Choroid plexus epithelial cell (primary cell): ENCODE measurements around the gene FAM236B.
"Not testable (repeated sequence)": the region's sequence is repeated elsewhere in the genome, so short reads cannot be mapped to it uniquely, and the experiment has no call there.

Experiments used
- DNase-seq: peaks from one replicate; pipeline ENCODE4 v3.0.0-alpha.2; 2010; ENCODE audit warnings: low read depth
- H3K4me3 ChIP-seq: 2 replicates; pipeline ENCODE4 v1.5.1; 2011; ENCODE audit warnings: low read depth, mild to moderate bottlenecking, control low read depth, low read length, moderate library complexity
- CTCF ChIP-seq: conservative IDR thresholded peaks from 2 replicates; pipeline ENCODE4 v1.5.1; 2011; ENCODE audit warnings: low read depth, mild to moderate bottlenecking, control low read depth, inconsistent platforms, low read length, moderate library complexity

Gene FAM236B

GRCh38 chrX:72782560-72782959, at the start of gene FAM236B:
FAM236B (minus strand) TSS chrX:72782660; CDS start chrX:72782560, 100 bp downstream.
- DNase-seq, H3K4me3 ChIP-seq: not testable (repeated sequence)

DNA sequence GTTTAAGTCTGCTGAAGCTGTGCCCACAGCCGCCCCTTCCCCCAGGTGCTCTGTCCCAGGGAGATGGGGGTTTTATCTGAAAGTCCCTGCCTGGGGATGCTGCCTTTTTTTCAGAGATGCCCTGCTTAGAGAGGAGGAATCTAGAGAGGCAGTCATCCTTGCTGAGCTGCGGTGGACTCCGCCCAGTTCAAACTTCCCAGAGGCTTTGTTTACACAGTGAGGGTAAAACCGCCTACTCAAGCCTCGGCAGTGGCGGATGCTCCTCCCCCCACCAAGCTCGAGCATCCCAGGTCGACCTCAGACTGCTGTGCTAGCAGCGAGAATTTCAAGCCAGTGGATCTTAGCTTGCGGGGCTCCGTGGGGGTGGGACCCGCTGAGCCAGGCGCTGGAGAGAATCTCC, 48.2 kb upstream of the FAM236B start:
- DNase-seq, H3K4me3 ChIP-seq: not testable (repeated sequence)

DNA sequence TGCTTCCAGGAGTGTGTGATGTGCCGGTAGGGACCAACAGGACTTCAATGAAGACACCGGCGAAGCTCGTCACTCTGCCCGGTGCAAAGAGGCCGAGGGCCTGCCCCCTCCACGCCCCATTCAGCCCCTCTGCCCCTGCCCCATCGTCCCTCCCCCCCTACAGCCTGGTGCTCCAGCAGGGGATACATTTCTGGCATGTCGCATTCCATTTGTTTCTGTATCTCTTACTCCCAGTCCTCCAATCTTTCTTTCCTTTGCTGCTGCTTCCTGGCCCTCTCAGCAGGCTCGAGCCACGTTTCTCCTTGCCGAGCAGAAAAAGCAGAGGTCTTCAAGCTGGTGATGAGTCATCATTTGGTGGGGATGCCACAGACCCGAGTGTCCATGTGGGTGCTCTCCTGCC, 25.6 kb upstream of the FAM236B start, which contains the start of gene FAM236D:
Gene FAM236D, minus strand, starts transcription at position 101 of the 400 bp plus-strand sequence. Its CDS starts 100 bp downstream, at position 1.
- DNase-seq, H3K4me3 ChIP-seq: not testable (repeated sequence)

DNA sequence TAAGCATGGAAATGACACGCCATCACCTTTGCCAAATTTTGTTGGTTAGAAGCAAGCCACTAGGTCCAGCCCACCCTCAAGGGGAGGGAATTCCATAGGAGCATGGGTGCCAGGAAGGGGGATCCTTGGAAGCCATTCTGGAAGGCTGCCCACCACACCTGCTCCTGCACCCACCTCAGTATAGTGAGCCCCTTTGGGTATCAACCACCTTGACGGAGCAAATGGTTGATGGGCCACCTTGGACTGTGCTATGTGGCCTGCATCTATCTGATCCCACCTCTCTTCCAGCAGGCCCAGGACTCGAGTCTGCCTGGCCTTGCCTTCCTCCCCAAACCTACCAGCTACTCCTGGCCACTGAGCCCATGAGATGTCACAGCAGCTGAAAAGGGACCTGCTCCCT, 7.9 kb upstream of the FAM236B start:
- not testable (repeated sequence) for H3K4me3 ChIP-seq, DNase-seq

GRCh38 chrX:72788142-72788541, 5.7 kb upstream of the FAM236B start:
- not testable (repeated sequence) for DNase-seq, H3K4me3 ChIP-seq

DNA sequence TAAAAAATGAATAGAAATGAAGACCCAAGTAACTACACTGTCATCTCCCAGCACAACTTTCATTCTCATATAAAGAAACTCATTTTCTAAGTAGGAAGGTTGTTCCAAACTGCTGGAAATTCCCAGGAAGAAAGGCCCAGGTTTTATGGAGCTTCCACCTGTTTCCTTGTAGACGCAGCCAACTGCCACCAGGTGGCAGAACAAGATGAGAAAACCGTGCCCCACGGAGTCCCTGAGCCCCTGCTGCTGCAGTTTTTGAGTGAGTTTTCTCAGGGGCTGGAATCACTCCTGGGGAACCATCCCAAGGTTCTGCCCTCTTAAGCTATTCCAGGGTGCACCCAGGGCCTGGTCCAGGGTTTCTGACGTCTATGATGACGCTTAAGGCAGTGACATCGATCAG, 1.5 kb upstream of the FAM236B start:
- H3K4me3 ChIP-seq: not testable (repeated sequence)

GRCh38 chrX:72783365-72783936, 991 bp upstream of the FAM236B start:
- not testable (repeated sequence) for H3K4me3 ChIP-seq, DNase-seq

More for the DNA sequence above, 1.5 kb upstream of the FAM236B start:
- DNase-seq: not testable (repeated sequence)

GRCh38 chrX:72778146-72778545, 4.3 kb downstream of the FAM236B start:
- not testable (repeated sequence) for H3K4me3 ChIP-seq, DNase-seq

GRCh38 chrX:72777467-72777790, 5.0 kb downstream of the FAM236B start:
- not testable (repeated sequence) for H3K4me3 ChIP-seq, DNase-seq

DNA sequence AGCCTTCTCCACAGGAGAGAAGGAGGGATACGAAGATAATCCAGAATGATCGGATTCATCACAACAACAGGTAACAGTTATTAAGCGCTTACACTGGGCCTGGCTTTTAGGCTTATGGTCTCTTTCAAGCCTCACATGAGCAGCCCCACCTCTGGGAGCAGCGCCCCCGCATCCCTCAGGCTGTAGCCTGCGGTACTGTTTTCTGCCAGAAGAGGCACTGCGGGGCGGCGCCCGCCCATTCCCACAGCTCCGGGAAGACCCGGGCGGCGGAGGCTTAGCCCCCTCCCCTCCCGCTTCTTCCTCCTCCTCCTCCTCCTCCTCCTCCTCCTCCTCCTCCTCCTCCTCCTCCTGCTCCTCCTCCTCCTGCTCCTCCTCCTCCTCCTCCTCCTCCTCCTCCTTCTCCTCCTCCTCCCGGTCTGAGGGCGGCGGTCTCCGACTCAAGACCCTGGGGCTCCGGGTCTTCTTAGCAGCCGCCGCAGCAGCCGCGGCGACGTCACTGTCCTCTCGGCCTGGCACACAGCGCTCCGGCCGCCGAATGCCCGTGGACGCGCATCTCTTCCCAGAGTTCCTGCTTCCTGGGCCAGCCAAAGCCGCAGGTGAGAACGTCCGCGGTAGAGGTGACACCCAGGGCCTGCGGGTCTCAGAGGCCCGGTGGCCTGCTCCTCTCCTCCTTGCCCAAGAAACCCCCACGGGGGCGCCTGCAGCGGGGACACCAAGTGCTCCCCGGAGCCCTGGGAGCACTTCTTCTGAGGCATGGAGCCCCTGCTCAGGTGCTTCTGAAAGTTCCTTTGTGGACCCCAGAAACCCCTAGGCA, 5.6 kb downstream of the FAM236B start, which contains the start of gene DMRTC1B:
Gene DMRTC1B, plus strand, starts transcription at position 238 of the 814 bp plus-strand sequence. CDS start 68,246 bp downstream, outside the sequence.
- H3K4me3 ChIP-seq, DNase-seq: not testable (repeated sequence)

DNA sequence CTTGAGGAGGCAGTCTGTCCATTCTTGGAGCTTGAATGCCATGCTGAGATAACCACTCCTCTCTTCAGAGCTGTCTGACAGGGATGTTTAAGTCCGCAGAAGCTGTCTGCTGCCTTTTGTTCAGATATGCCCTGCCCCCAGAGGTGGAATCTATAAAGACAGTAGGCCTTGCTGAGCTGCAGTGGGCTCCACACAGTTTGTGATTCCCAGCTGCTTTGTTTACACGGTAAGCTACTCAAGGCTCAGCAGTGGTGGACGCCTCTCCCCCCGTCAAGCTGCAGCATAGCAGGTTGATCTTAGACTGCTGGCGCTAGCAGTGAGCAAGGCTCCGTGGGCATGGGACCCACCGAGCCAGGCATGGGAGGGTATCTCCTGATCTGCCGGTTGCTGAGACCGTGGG, 22.0 kb downstream of the FAM236B start:
- not testable (repeated sequence) for DNase-seq, H3K4me3 ChIP-seq

GRCh38 chrX:72748545-72748944, 33.9 kb downstream of the FAM236B start:
- not testable (repeated sequence) for DNase-seq, H3K4me3 ChIP-seq

- DNase-seq, H3K4me3 ChIP-seq: not testable (repeated sequence)
These were observed 36.9 kb downstream of the FAM236B start for GRCh38 chrX:72745546-72745945.

DNA sequence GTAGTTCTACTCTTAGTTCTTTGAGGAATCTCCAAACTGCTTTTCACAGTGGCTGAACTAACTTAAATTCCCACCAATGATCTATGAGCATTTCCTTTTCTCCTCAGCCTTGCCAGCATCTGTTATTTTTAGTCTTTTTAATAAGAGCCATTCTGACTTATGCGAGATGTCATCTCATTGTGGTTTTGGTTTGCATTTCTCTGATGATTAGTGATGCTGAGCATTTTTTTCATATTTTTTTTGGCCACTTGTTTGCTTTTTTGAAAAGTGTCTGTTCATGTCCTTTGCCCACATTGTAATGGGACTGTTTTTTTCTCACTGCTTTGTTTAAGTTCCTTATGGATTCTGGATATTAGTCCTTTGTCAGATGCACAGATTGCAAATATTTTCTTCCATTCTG, 46.9 kb downstream of the FAM236B start:
- TF ChIP-seq CTCF: no peak
- H3K4me3 ChIP-seq: no peak overlapping the region
- DNase-seq: peak; percentile 8

DNA sequence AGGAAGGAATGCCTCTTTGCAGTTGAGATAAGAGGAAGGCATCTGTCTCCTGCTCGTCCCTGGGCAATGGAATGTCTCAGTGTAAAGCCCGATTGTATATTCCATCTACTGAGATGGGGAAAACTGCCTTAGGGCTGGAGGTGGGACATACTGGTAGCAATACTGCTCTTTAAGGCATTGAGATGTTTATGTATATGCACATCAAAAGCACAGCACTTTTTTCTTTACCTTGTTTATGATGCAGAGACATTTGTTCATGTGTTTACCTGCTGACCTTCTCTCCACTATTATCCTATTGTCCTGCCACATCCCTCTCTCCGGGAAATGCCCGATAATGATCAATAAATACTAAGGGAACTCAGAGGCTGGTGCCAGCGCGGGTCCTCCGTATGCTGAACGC, 48.8 kb downstream of the FAM236B start:
- not testable (repeated sequence) for DNase-seq

More for the DNA sequence above, 48.8 kb downstream of the FAM236B start:
- not testable (repeated sequence) for H3K4me3 ChIP-seq
